Upper lobe of left lung (tissue), 6 donors: Measurements from ENCODE around the gene VAMP2. TPM values are rescaled to one million over a fixed set of nuclear protein-coding genes. Genes with fewer than 3 reads are reported as not detected.
A peak's percentile ranks its signal among the peaks of the same experiment; 100 is the strongest.

Experiments used
- ATAC-seq, 2 donors: fragments of 200-7000 bp; cut with Tn5 transposase; one replicate each; pipeline ENCODE4 v1.9.1; 2022; ENCODE audit warnings: mild to moderate bottlenecking in 2 of 2, moderate library complexity in 2 of 2; ENCODE audit not compliant: low FRiP score in 2 of 2
- DNase-seq, 2 donors: peaks; one replicate each; pipeline ENCODE4 v3.0.0-alpha.2; 2019 to 2020
- H3K27ac ChIP-seq, 4 donors: fragments of 200-600 bp; sonication (generic); one replicate each; pipeline ENCODE4 v1.5.1; 2016 to 2019
- H3K27me3 ChIP-seq, 4 donors: fragments of 200-600 bp; sonication (generic); one replicate each; pipeline ENCODE4 v1.5.1; 2017 to 2019
- H3K36me3 ChIP-seq, 4 donors: fragments of 200-600 bp; sonication (generic); one replicate each; pipeline ENCODE4 v1.5.1; 2016 to 2019
- H3K4me1 ChIP-seq, 4 donors: fragments of 200-600 bp; sonication (generic); one replicate each; pipeline ENCODE4 v1.5.1; 2018 to 2019
- H3K4me3 ChIP-seq, 4 donors: fragments of 200-600 bp; sonication (generic); one replicate each; pipeline ENCODE4 v1.5.1; 2017 to 2019; ENCODE audit warnings: mild to moderate bottlenecking in 2 of 4, moderate library complexity in 1 of 4
- H3K9me3 ChIP-seq, 4 donors: fragments of 200-600 bp; sonication (generic); one replicate each; pipeline ENCODE4 v1.5.1; 2018 to 2019
- CTCF ChIP-seq, 6 experiments: fragments of 450-650 bp in 4 of 6; fragments of 200-600 bp in 2 of 6; sonication (generic) in 2 of 6; IDR thresholded peaks; one replicate each; pipeline ENCODE4 v1.5.1; 2016 to 2019; ENCODE audit warnings: antibody characterized with exemption in 6 of 6
- EP300 ChIP-seq, 4 donors: sonication (generic); formaldehyde crosslinking; IDR thresholded peaks; one replicate each; pipeline ENCODE4 v1.5.1; 2017; ENCODE audit warnings: antibody characterized with exemption in 4 of 4, control low read depth in 2 of 4
- POLR2A ChIP-seq, 4 donors: fragments of 450-650 bp; IDR thresholded peaks; one replicate each; pipeline ENCODE4 v1.5.1; 2016 to 2017; ENCODE audit warnings: antibody characterized with exemption in 4 of 4, mild to moderate bottlenecking in 2 of 4
- POLR2AphosphoS5 ChIP-seq, 2 donors: sonication (generic); formaldehyde crosslinking; IDR thresholded peaks; one replicate each; pipeline ENCODE4 v1.5.1; 2017; ENCODE audit warnings: antibody characterized with exemption in 2 of 2
- WGBS, 2 donors: methylation state at CpG; one replicate each; pipeline ENCODE4 v1.1.5; 2017 to 2018; 5-methylcytosine and 5-hydroxymethylcytosine counted together
- total RNA-seq, 6 donors: library from RNA; depleted of rRNA in 4 of 6; stranded (reverse); fragments of >200 nt in 4 of 6; gene quantifications; one replicate each; pipeline versions ENCODE4 v1.1.0 to v1.2.1, GENCODE V29; 2016 to 2021
- donor health status: DM: no; HTN: no; CAD: no; lungs with moderate emphysema.
- donor health status: DM: no; HTN: yes; CAD: no; lungs with severe emphysema.

VAMP2 gene
- total RNA-seq, 6 donors from 2014 or later: 27.2 to 75.8 (median 49.8) TPM

GRCh38 chr17:8146381-8147140 is 16.2 kb downstream of the VAMP2 start:
- ATAC-seq: no peak
- Histone ChIP-seq H3K4me1 (peaks cover 14 to 50% (median 18%) of the 10 kb centered on the region in 4 donors), H3K27me3 (no peaks in the 10 kb centered on the region), H3K4me3 (no peak overlapping the region), H3K36me3 (peaks cover 86 to 95% (median 92%) of the 10 kb centered on the region in 4 donors), H3K27ac (peak overlapping the region in 3 of 4 donors; percentile 37 to 64 (median 60)), H3K9me3 (no peaks in the 10 kb centered on the region)
- TF ChIP-seq POLR2AphosphoS5 (IDR thresholded peaks at IDR 0.05): peak in 1 of 2 donors; percentile 10
- no peak for TF ChIP-seq EP300 (IDR thresholded peaks at IDR 0.05)
- TF ChIP-seq CTCF (IDR thresholded peaks at IDR 0.05): no peak
- peak in 1 of 2 donors; percentile 42 for DNase-seq
- 94 to 96% methylated on average over 12 to 14 of the region's 14 CpGs for WGBS, 2 donors

- Histone ChIP-seq H3K27ac (peak overlapping the region in 3 of 4 donors; percentile 37 to 64 (median 60)), H3K9me3 (no peaks in the 10 kb centered on the region), H3K4me3 (no peak overlapping the region), H3K27me3 (no peaks in the 10 kb centered on the region), H3K4me1 (peaks cover 12 to 45% (median 17%) of the 10 kb centered on the region in 4 donors), H3K36me3 (peaks cover 92 to 100% (median 100%) of the 10 kb centered on the region in 4 donors)
- DNase-seq: peak in 1 of 2 donors; percentile 65
- WGBS, 2 donors: 96% methylated on average over 7 to 12 of the region's 12 CpGs
- no peak for TF ChIP-seq POLR2AphosphoS5 (IDR thresholded peaks at IDR 0.05)
- no peak for TF ChIP-seq EP300 (IDR thresholded peaks at IDR 0.05)
- TF ChIP-seq CTCF (IDR thresholded peaks at IDR 0.05): no peak
- TF ChIP-seq POLR2A (IDR thresholded peaks at IDR 0.05): no peak
- ATAC-seq: no peak
Measured at GRCh38 chr17:8145811-8146210, 16.9 kb downstream of the VAMP2 start.

- H3K27ac ChIP-seq: peak overlapping the region in 1 of 4 donors; percentile 22
- DNase-seq (peak in 1 of 2 donors; percentile 62), ATAC-seq (no peak)
- peaks cover 87 to 100% (median 100%) of the 10 kb centered on the region in 4 donors for H3K36me3 ChIP-seq
- H3K27me3 ChIP-seq: no peaks in the 10 kb centered on the region
- WGBS, 2 donors: 87 to 93% methylated on average over 3 to 15 of the region's 15 CpGs
- no peak overlapping the region for H3K4me3 ChIP-seq
- peak in 1 of 4 donors; percentile 20 for TF ChIP-seq POLR2A (IDR thresholded peaks at IDR 0.05)
- TF ChIP-seq CTCF (IDR thresholded peaks at IDR 0.05): no peak
- no peak for TF ChIP-seq POLR2AphosphoS5 (IDR thresholded peaks at IDR 0.05)
- no peaks in the 10 kb centered on the region for H3K9me3 ChIP-seq
- H3K4me1 ChIP-seq: peaks cover 7 to 45% (median 14%) of the 10 kb centered on the region in 4 donors
Measured at GRCh38 chr17:8144401-8145231, 18.1 kb downstream of the VAMP2 start.

GRCh38 chr17:8143581-8144400 is 19.0 kb downstream of the VAMP2 start:
- ATAC-seq (no peak), DNase-seq (peak in 1 of 2 donors; percentile 86)
- peaks cover 81 to 96% (median 95%) of the 10 kb centered on the region in 4 donors for H3K36me3 ChIP-seq
- H3K4me1 ChIP-seq: peaks cover 9 to 47% (median 22%) of the 10 kb centered on the region in 4 donors
- 89 to 94% methylated on average over 20 to 22 of the region's 22 CpGs for WGBS, 2 donors
- H3K4me3 ChIP-seq: no peak overlapping the region
- TF ChIP-seq POLR2A (IDR thresholded peaks at IDR 0.05) (peak in 1 of 4 donors; percentile 20), CTCF (IDR thresholded peaks at IDR 0.05) (no peak), POLR2AphosphoS5 (IDR thresholded peaks at IDR 0.05) (no peak), EP300 (IDR thresholded peaks at IDR 0.05) (no peak)
- no peaks in the 10 kb centered on the region for H3K27me3 ChIP-seq
- H3K9me3 ChIP-seq: no peaks in the 10 kb centered on the region
- peak overlapping the region in 3 of 4 donors; percentile 23 to 56 (median 54) for H3K27ac ChIP-seq
